Measurements from ENCODE around the gene RIPK3.

The RIPK3 gene

DNA sequence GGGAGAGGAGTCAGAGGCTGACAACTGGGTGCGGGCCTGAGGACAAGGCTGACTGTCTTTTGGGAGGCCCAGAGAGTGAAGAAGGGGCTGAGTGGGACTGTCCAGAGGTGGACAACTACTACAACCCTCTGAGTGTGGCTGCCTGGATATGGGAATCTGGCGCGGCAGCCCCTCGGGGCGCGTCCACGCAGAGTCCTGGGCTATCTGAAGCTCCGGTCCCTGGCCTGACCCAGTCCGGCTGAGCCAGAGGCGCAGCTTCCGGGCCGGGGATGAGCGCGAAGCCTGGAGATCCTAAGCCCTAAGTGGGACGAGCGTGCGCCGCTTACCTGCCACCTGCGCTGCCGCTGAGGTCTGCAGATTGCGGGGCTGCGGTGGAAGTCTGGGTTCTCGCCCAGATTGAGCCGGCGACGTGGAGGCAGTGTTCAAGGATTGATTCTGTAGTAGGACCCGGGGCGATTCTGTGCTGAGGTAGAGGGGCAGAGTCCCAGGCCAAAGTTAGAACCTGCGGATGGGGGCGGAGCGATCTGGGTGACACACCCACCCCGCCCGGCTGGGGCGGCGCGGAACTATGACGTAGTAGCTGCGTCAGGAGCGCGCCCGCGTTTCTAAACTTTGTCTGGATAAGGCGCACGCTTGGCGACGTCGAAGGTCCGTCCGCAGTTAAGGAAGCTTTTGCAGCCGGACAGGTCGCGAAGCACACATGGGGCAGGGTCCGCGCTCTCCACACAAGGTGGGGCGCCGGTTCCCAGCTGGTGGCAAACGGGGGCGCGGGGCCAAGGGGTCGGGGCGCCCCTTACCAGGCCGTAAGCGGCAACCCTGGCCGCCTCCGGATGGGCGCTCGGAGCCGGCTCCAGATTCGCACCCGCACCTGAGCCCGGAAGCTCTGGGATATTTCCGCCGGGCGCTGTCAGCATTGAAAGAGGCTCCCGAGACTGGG lies 40.3 kb downstream of the RIPK3 start, which contains the start of the genes DHRS1 and NOP9:
TSS of gene DHRS1 (minus strand) at position 526 of the 937 bp plus-strand sequence. CDS start 674 bp downstream, outside the sequence.
TSS of gene NOP9 (plus strand) at position 596 of the 937 bp plus-strand sequence. CDS start at position 701, 105 bp downstream.
- peak; percentile 94 to 95 for DNase-seq

DNA sequence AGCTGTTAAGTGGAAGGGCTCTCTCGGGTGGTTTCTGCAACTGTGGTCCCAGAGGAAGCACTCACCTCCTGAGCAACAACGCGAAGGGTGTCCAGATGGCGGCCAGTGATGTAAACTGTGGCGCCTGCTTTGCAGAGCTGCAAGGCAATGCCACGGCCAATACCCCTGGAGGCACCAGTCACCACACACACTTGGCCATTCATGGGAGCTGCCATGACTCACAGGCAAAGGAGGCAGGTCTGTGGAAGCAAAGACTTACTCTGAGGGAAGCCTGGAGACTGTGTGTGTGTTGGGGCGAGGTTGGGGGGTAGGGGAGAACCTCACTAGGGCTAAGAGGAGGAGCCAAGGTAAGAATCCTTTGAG lies 40.9 kb downstream of the RIPK3 start:
- DNase-seq = peak in 1 of 2 experiments; percentile 26

DNA sequence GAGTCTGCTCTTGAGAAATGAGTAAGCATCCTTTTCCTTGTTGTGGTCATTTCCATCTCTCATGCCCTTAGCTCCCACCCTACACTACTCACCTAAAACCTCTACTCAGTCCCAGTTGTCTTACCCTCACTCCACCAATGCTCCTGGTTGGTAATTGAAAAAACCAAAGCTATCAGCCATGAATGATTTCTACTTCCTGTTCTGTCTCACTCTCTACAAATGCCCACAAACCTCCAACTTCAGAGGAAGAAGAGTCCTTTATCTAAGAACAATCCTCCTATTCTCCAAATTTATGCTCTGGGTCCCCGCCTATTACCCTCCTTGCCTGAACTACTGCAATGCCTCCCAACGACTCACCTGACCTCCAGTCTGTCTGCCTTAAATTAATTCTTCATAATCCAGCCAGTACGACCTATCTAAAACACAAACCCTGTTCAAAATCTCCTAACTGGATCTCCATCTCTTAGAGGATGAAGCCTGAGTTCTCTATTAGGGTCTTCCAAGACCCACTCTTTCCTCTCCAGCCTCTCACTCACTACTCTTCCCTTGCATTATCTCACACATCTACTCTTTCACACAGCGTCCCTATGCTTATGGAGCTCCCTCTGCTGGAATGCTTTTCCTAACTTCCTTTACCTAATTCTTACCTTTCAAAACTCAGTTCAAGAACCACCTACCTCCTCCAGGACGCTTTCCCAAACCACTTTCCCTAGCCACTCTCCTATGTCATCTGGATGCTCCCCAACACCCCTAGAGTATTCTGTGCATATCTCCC lies 42.4 kb downstream of the RIPK3 start:
- DNase-seq = no peak

DNA sequence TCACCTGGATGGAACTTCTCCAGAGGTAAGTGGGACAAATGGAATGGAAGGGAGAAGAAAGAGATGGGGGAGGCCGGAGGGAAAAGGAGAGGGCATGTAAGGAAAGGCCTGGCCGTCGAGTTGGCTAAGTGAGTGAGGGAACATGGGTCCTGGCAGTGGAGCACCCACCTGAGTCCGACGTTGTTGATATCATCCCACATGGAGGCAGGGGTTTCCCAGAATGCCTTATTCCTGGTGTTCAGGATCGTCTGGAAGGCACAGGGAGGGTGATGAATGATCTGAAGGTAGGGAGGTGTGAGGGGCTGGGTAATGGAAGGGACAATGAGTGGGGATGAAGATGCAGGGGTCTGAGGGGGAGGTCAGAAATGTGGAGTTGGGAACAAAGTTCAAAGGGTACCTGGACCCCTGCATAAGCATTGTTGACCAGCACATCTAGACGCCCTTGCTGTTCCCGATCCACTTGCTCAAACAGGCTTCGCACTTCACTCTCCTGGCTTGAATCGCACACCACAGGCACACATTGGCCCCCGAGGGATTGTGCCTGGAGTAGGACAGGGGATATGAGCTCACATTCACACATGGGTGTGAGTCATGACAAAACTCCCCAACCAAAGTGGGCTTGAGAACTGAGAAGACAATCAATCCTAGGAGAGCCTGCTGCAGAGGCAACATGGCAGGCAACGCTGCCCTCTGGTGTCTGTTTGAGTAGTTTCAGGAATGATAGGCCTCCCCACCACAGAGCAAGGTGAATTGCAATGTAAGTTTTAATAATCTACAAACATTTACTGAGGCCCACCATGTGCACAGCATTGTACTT lies 43.2 kb downstream of the RIPK3 start:
- peak; percentile 75 to 78 for DNase-seq

DNA sequence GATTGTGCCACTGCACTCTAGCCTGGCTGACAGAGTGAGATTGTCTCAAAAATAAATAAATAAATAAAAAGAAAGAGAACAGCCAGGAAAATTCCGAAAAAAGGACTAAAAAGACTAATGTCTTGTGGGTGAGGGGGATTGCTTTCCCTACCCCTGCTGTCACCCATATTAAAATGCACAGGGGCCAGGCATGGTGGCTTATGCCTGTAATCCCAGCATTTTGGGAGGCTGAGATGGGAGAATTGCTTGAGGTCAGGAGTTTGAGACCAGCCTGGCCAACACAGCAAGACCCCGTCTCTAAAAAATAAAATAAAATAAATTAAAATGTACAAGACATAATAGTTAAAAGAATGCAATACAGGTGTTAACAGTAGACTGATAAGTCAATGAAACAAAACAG lies 46.3 kb downstream of the RIPK3 start:
- DNase-seq = no peak

DNA sequence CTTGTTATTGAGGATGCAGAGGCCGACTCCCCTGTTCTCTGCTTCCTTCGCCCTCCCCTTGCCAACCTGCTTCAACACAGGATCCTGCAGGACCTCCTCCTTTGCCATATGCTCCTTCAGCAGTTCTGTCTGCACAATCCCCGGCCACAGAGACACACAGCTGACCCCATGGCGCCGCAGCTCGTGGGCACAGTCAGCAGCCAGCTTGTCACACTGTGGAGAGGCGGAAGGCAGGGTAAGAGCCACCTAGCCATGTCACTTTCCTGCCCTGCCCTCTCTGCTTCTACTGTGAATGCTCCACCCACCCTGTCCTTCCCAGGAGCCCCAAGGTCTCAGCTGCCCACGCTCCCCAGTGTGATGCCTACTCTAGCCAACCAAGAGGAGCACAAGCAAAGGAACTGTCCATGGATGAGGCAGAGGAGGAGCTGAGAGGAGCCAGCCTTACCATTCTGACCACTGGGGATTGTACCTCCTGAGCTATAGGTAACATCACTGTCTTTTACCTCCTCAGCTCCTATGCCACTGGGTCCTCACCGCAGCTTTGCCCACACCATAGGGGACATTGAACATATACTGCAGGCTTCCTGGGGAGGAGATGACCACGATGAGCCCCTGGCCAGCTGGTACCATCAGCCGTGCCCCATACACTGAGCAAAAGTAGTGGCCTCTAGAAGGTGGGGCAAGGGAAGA lies 47.5 kb downstream of the RIPK3 start:
- no peak for DNase-seq

DNA sequence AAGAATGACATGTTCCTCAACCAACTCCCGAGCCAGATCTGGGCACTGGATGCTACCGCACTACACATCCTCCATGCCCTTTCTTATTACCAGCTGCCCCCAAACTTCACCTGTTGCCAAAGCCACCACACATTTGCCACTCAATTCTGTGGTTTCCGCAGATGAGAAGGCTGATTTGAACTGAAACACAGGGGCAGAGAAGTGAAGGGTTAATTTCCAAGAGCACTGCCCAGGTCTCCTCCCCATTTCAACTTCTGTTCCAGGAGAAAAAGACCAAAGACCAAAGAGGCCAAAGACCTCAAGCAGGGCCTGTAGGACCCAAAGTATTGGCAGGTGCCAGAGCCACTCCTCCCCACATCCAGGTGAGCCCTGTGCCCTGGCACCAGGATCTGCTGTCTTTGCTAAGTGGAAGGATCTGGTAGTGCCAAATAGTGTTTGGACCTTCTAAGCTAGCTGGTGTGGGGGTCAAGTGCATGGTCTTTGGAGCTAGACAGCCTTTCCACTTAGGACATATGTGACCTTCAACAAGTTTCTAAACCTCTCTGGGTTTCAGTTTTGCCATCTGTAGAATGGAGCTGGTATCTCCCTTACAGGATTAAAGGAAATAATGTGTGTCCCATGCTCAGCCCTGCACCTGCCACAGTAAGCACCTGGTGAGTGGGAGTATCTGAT lies 48.2 kb downstream of the RIPK3 start:
- DNase-seq = no peak

DNA sequence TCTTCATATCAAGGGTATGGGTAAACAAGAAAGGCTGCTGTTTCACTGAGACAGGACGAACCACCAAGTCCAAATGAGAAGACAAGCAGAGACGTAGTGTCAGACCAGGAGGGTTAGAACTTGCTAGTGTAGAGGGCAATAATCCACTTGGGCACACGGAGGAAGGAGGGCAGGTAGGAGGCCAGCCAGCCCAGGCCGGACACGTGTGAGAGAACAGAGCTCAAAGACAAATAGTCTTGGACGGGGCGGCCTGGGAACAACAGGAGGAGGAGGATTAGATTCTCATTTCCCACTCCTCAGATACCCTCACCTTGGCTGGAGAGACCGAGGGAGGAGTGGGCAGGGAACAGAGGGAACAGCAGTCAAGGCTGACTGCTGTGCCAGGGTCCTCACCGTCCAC lies 49.0 kb downstream of the RIPK3 start:
- no peak for DNase-seq

DNA sequence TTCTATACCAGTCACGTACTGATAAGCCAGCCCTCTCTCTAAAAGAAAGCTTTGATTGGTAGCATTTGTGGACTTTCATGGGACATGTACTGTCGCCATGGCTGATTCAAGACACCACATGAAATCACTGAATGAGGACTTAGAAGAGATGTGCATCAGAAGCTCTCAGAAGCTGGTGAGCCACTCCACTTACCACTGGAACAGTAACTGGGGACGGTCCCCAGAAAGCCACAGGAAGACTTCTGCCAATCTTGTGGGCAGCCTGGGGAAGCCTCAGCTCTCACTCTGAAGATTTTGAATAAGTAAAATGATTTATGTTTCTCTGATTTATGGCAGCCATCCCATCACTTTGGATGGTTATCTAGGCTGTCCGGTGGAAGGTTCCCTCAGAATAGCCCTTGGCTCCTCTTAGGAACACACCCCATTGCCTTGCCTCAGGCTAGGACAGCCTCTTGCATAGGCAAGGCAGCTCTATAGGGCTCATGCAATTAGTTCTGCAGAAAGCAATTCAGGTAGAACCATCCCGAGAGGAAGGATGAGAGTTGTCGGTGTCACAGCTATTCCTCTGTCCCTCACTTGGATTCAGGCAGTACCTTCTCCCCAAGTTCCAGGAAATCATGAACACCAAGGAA lies 50.0 kb downstream of the RIPK3 start:
- peak; percentile 71 to 81 for DNase-seq

DNA sequence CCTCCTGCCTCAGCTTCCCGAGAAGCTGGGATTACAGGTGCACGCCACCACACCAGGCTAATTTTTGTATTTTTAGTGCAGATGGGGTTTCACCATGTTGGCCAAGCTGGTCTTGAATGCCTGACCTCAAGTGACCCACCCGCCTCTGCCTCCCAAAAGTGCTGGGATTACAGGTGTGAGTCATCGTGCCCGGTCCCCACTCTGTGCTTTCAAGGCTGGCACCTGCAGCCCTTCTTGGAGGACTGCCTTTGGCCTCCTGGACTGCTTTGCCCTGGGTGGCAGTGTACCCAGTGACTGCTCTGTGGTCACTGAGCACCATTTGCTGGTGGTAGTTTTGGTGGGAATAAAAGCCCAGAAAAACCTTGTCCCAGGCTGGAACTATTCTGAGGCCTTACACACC lies 52.8 kb downstream of the RIPK3 start:
- DNase-seq = no peak
